Bronchus fibroblast of lung (primary cell): ENCODE measurements around the gene SELENOP. TPM values are rescaled to one million over a fixed set of nuclear protein-coding genes. Genes with fewer than 3 reads are reported as not detected.

Source experiments
- total RNA-seq: library from RNA; depleted of rRNA; stranded (reverse); fragments of >200 nt; gene quantifications from 2 replicates; pipeline ENCODE4 v1.2.3, GENCODE V29; 2015

The SELENOP gene
- 19.9 and 30.4 TPM in 2 replicates for total RNA-seq

GRCh38 chr5:42811591-42812446 is at the start of gene SELENOP:
Gene SELENOP (minus strand): TSS chr5:42811892. CDS start chr5:42808353, 3,539 bp downstream.

GRCh38 chr5:42756606-42757601 is 54.8 kb downstream of the SELENOP start, which contains the start of gene CCDC152:
Gene CCDC152 (plus strand): TSS chr5:42756818. CDS start chr5:42759122, 2,304 bp downstream.

Other genes with a start within 250 kb of the SELENOP start
- 2.8 and 4.0 TPM in 2 replicates for gene CCDC152, start 55.1 kb downstream of the SELENOP start, total RNA-seq
- 1.6 and 2.0 TPM in 2 replicates for gene ANXA2R, start 228.4 kb upstream of the SELENOP start, total RNA-seq